ENCODE measurements around the gene KRTAP12-3.
"Not testable (repeated sequence)": the region's sequence is repeated elsewhere in the genome, so short reads cannot be mapped to it uniquely, and the experiment has no call there.

Gene KRTAP12-3

DNA sequence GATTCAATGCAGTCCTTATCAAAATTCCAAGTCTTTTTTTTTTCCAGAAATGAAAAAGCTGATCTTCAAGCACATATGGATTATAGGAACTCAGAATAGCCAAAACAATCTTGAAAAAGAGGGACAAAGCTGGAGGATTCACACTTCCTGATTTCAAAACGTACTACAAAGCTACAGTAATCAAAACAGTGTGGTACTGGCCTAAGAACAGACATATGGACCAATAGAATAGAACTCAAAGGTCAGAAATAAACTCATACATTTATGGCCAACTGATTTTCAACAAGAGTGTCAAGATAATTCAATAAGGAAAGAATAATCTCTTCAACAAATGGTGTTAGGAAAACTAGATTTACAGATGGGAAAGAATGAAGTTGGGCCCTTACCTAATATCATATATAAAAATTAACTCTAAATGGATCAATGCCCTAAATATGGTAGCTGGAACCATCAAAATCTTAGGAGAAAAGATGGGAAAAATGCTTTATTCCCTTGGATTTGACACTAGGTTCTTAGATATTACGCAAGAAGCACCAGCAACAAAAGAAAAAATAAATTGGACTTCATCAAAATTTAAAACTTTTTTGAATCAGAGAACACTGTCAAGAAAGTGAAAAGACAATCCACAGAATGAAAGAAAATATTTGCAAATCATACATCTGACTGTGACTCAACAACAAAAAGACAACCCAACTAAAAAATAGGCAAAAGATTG lies 35.2 kb downstream of the KRTAP12-3 start:
- CTCF ChIA-PET: no interaction called here
- POLR2A ChIA-PET (ENCODE audit: low non-redundant PET): no interaction called here
- H3K27ac ChIP-seq: no peak overlapping the region
- TF ChIP-seq, protein P1, sequence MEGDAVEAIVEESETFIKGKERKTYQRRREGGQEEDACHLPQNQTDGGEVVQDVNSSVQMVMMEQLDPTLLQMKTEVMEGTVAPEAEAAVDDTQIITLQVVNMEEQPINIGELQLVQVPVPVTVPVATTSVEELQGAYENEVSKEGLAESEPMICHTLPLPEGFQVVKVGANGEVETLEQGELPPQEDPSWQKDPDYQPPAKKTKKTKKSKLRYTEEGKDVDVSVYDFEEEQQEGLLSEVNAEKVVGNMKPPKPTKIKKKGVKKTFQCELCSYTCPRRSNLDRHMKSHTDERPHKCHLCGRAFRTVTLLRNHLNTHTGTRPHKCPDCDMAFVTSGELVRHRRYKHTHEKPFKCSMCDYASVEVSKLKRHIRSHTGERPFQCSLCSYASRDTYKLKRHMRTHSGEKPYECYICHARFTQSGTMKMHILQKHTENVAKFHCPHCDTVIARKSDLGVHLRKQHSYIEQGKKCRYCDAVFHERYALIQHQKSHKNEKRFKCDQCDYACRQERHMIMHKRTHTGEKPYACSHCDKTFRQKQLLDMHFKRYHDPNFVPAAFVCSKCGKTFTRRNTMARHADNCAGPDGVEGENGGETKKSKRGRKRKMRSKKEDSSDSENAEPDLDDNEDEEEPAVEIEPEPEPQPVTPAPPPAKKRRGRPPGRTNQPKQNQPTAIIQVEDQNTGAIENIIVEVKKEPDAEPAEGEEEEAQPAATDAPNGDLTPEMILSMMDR (conservative IDR thresholded peaks at IDR 0.05; ENCODE audit: low read depth): no peak
- DNase-seq (ENCODE audit: low spot score): no peak

DNA sequence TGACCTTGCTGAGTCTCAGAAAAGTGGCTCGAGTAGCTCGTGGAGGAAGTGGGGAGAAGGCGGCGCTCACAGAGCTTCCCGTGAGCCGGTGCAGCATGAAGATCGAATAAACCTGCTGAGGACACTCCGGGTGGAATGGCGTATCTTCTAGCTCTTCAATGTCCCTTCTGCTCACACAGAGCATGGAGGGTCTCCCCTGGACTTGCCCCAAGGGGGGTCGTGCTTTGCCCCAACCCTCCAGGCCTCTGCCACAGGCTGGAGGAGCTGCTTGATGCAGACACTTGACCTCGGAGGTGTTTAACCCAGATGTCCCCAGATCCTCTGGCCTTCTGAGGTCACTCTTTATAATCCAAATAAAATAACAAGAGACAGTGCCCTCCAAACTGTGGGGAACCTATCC lies 37.0 kb downstream of the KRTAP12-3 start:
- CTCF ChIA-PET: no interaction called here
- TF ChIP-seq, protein P1 (conservative IDR thresholded peaks at IDR 0.05; ENCODE audit: low read depth): no peak
- POLR2A ChIA-PET (ENCODE audit: low non-redundant PET): no interaction called here
- no peak overlapping the region for H3K27ac ChIP-seq
- no peak for DNase-seq (ENCODE audit: low spot score)

DNA sequence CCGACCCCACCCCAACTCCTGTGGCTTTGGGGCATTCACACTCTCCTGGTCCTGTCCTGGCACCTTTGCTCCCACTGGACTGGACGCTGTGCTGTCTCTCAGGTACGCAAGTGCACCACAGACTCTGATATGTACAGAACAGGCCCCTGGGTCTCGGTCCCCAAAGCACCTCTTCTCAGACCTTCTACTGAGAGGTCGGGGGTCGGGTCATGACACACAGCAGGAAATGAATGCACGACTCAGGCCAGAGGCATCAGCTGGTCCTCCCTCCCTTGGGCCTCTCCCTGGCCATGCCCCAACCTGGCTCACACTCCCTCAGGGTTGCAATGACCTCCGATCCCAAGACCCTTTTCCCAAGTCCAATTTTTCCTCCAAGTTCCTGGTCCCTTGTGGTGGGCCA lies 37.5 kb downstream of the KRTAP12-3 start:
- ChIA-PET POLR2A (ENCODE audit: low non-redundant PET) (no interaction called here), CTCF (no interaction called here)
- DNase-seq (ENCODE audit: low spot score): no peak
- TF ChIP-seq, protein P1 (conservative IDR thresholded peaks at IDR 0.05; ENCODE audit: low read depth): no peak
- H3K27ac ChIP-seq: no peak overlapping the region

DNA sequence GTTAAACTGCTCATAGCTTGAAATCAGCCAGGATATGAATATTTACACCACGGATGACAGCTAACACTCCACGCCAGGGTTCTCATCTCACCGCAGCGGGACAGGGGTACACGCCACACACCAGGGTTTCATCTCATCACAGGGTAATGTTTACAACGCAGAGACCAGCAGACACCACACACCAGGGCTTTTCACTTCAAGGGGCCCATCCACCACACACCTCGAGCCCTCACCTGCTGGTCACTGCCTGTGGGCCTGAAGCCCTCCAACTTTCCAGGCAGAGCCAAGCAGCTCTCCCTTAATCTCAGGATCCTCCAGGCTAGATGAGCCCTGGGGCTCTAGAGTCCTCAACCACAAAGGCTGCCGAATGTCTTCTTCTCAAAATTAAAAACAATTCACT lies 37.9 kb downstream of the KRTAP12-3 start:
- ChIA-PET POLR2A (ENCODE audit: low non-redundant PET) (no interaction called here), CTCF (no interaction called here)
- no peak overlapping the region for H3K27ac ChIP-seq
- no peak for DNase-seq (ENCODE audit: low spot score)
- TF ChIP-seq, protein P1 (conservative IDR thresholded peaks at IDR 0.05; ENCODE audit: low read depth): no peak

DNA sequence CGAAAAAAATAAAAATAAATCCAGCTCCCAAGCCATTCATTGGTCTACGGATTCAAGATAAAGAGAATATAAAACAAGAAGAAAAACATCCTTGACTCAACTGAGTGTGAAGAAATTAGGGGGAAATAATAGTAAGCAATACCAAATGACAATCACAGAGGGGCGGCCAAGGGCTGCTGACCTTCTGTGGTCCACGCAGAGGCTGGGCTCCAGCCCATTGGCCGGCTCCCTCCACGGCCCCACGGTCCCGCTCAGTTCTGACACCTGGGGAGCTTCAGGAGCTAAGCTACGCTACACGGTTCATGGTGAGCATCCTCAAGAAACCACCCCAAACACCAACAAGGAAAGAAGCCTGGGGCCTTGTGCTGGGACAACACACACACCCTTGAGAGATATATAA lies 38.8 kb downstream of the KRTAP12-3 start:
- ChIA-PET CTCF (interaction anchor here (0.7 kb wide), 1 partner anchor 747 kb away, joined by 5 read pairs; no protein-coding TSS in a partner anchor), POLR2A (ENCODE audit: low non-redundant PET) (no interaction called here)
- no peak overlapping the region for H3K27ac ChIP-seq
- TF ChIP-seq, protein P1 (conservative IDR thresholded peaks at IDR 0.05; ENCODE audit: low read depth): no peak
- DNase-seq (ENCODE audit: low spot score): no peak

DNA sequence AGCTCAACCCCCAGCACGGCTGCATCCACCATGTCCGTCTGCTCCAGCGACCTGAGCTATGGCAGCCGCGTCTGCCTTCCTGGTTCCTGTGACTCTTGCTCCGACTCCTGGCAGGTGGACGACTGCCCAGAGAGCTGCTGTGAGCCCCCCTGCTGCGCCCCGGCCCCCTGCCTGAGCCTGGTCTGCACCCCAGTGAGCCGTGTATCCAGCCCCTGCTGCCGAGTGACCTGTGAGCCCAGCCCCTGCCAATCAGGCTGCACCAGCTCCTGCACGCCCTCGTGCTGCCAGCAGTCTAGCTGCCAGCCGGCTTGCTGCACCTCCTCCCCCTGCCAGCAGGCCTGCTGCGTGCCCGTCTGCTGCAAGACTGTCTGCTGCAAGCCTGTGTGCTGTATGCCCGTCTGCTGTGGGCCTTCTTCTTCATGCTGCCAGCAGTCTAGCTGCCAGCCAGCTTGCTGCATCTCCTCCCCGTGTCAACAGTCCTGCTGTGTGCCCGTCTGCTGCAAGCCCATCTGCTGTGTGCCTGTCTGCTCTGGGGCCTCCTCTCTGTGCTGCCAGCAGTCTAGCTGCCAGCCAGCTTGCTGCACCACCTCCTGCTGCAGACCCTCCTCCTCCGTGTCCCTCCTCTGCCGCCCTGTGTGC lies 39.6 kb downstream of the KRTAP12-3 start, which contains the start of gene KRTAP10-12:
Gene KRTAP10-12, plus strand, starts transcription at position 1 of the 639 bp plus-strand sequence. Its CDS starts 30 bp downstream, at position 31.
- CTCF ChIA-PET: interaction anchor here (0.7 kb wide), 1 partner anchor 746 kb away, joined by 5 read pairs; no protein-coding TSS in a partner anchor

More for the DNA sequence above, 39.6 kb downstream of the KRTAP12-3 start, which contains the start of gene KRTAP10-12:
- H3K27ac ChIP-seq; POLR2A ChIA-PET (ENCODE audit: low non-redundant PET); DNase-seq (ENCODE audit: low spot score): not testable (repeated sequence)

Data from RWPE1 (cell line).